Adipocyte (in vitro differentiated cells): Measurements from ENCODE around the gene RBM39.
"Not testable (repeated sequence)": the region's sequence is repeated elsewhere in the genome, so short reads cannot be mapped to it uniquely, and the experiment has no call there.

ENCODE experiments used
- DNase-seq: peaks from one replicate; pipeline ENCODE4 v3.0.0-alpha.2; 2015; ENCODE audit warnings: low read depth
- H3K27me3 ChIP-seq: replicated peaks from 2 replicates; pipeline ENCODE4 v1.7.0; 2013; ENCODE audit warnings: mild to moderate bottlenecking, low read length, moderate library complexity; ENCODE audit not compliant: control insufficient read depth, insufficient read depth
- H3K36me3 ChIP-seq: 2 replicates; pipeline ENCODE4 v1.7.0; 2013; ENCODE audit warnings: low read length, mild to moderate bottlenecking, moderate library complexity; ENCODE audit not compliant: control insufficient read depth, insufficient read depth, severe bottlenecking
- H3K4me1 ChIP-seq: 2 replicates; pipeline ENCODE4 v1.7.0; 2013; ENCODE audit warnings: mild to moderate bottlenecking, low read length, moderate library complexity; ENCODE audit not compliant: control insufficient read depth, insufficient read depth
- H3K4me3 ChIP-seq: 2 replicates; pipeline ENCODE4 v1.7.0; 2013; ENCODE audit warnings: mild to moderate bottlenecking, low read length, moderate library complexity
- H3K9ac ChIP-seq: 2 replicates; pipeline ENCODE4 v1.7.0; 2013; ENCODE audit warnings: mild to moderate bottlenecking, low read length, moderate library complexity
- H3K9me3 ChIP-seq: 2 replicates; pipeline ENCODE4 v1.7.0; 2013; ENCODE audit warnings: mild to moderate bottlenecking, low read length, moderate library complexity; ENCODE audit not compliant: control insufficient read depth

Gene RBM39

DNA sequence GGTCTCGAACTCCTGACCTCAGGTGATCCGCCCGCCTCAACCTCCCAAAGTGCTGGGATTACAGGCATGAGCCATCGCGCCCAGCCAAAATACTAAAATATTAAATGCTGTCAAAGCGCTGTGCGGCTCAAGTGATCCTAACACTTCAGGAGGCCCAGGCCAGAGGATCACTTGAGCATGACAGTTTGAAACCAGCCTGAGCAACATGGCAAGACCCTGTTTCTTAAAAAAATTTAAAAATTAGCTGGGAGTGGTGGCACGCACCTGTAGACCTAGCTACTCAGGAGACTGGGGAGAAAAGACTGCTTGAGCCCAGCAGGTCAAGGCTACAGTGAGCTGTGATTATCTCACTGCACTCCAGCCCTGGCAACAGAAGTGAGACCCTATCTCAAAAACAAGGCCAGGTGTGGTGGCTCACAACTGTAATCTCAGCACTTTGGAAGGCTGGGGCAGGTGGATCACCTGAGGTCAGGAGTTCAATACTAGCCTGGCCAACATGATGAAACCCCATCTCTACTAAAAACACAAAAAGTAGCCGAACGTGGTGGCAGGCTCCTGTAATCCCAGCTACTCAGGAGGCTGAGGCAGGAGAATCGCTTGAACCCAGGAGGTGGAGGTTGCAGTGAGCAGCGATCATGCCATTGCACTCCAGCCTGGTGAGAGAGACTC lies 18.3 kb downstream of the RBM39 start:
- not testable (repeated sequence) for H3K9ac ChIP-seq, H3K9me3 ChIP-seq, H3K4me3 ChIP-seq, DNase-seq, H3K27me3 ChIP-seq
- peaks cover 17% of the 10 kb centered on the region for H3K4me1 ChIP-seq
- H3K36me3 ChIP-seq = peaks cover 98% of the 10 kb centered on the region

DNA sequence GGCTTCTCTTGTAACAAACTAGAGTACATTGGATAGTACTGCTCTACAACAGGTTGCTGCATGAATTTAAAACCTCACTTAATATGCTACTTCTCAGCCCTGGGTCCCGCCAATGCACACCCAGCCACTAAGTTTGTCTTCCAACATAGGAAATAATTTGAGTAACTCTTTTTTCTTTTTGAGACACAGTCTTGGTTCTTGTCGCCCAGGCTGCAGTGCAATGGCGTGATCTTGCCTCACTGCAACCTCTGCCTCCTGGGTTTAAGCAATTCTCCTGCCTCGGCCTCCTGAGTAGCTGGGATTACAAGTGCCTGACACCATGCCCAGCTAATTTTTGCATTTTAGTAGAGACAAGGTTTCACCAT lies 18.8 kb downstream of the RBM39 start:
- H3K4me1 ChIP-seq = peaks cover 19% of the 10 kb centered on the region
- H3K27me3 ChIP-seq, H3K9me3 ChIP-seq, H3K9ac ChIP-seq, H3K4me3 ChIP-seq, DNase-seq: not testable (repeated sequence)
- peaks cover 98% of the 10 kb centered on the region for H3K36me3 ChIP-seq

DNA sequence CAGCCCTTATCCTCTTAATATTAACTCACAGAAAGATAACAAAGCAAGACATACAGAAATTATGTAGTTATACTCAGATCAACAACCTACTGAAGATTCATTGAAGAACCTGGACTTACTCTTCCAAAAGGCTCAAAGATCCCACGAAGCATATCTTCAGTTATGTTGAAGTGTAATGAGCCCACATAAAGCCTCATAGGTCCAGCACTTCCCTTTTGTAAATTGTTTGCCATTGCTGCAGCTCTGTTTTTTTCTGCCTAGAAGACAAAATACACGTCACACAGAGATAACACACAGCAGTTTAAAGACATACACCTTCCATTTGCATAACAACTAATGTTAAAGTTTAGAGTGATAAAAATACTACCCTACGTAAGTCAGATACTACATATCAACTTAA lies 20.4 kb downstream of the RBM39 start:
- H3K9me3 ChIP-seq = no peaks in the 10 kb centered on the region
- no peak for DNase-seq
- H3K4me1 ChIP-seq = peaks cover 25% of the 10 kb centered on the region
- H3K9ac ChIP-seq = no peak overlapping the region
- H3K36me3 ChIP-seq = peaks cover 99% of the 10 kb centered on the region
- no peaks in the 10 kb centered on the region for H3K27me3 ChIP-seq
- H3K4me3 ChIP-seq = no peak overlapping the region

DNA sequence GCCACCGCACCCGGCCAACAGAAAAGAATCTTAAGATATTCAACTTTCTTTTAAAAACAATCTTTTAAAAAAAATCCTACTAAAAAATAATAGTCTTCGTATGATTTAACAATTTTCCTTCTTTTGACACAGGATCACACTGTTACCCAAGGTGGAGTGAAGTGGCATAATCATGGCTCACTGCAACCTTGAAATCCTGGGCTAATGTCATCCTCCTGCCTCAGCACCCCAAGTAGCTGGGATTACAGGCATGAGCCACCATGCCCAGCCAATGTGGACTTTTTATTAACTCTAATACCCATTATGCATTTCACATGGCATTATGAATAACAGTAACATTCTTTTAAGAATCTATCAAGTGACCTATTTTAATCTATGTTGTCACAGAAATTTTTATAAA lies 20.8 kb downstream of the RBM39 start:
- Histone ChIP-seq H3K9ac (no peak overlapping the region), H3K36me3 (peaks cover 99% of the 10 kb centered on the region), H3K27me3 (no peaks in the 10 kb centered on the region), H3K4me1 (peaks cover 25% of the 10 kb centered on the region), H3K4me3 (no peak overlapping the region), H3K9me3 (no peaks in the 10 kb centered on the region)
- no peak for DNase-seq

DNA sequence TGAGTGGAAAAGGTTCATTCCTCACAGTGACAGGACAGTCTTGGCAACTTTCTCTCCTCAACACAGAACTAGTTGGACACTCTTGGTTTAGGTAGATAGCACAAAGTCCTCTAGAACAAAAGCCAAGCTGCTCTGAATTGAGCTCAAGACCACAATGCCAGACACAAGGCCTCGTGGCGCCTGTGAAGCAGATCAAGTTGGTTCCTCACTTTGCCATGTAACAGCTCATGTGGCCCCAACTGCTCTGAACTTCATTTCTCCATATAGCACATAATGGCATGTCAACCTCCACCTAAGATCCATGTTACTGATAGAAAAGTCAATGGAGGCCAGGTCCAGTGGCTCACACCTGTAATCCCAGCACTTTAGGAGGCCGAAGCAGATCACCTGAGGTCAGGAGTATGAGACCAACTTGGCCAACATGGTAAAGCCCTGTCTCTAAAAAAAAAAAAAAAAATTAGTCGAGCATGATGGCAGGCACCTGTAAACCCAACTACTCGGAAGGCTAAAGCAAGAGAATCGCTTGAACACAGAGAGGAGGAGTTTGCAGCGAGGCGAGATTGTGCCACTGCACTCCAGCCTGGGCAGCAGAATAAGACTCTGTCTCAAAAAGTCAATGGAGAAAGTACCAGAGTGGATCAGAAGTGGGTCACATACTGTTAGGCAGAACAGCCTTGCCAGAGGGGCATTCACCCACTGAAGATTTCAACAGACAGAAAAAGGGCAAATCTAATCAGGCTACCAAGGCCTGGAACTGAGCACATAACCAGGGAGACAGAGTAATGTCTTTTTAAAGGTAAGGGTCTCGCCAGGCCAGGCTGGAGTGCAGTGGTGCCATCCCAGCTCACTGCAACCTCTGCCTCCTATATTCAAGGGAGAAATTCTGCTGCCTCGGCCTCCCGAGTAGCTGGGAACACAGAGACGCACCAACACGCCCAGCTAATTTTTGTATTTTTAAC lies 21.6 kb downstream of the RBM39 start:
- Histone ChIP-seq H3K36me3 (peaks cover 100% of the 10 kb centered on the region), H3K9me3 (no peaks in the 10 kb centered on the region), H3K4me1 (peaks cover 25% of the 10 kb centered on the region), H3K27me3 (no peaks in the 10 kb centered on the region), H3K4me3 (no peak overlapping the region), H3K9ac (no peak overlapping the region)
- DNase-seq = no peak

DNA sequence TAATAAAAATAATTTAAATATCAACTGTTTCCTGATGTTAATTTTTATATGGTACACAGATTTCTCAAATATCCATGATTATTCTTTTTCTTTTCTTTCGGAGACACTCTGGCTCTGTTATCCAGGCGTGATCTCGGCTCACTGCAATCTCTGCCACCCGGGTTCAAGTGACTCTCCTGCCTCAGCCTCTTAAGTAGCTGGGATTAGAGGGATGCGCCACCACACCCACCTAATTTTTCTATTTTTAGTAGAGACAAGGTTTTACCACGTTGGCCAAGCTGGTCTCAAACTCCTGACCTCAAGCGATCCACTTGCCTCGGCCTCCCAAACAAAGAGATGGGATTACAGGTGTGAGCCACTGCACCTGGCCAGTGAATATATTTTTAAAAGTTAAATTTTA lies 22.3 kb downstream of the RBM39 start:
- Histone ChIP-seq H3K9ac (no peak overlapping the region), H3K36me3 (peaks cover 100% of the 10 kb centered on the region), H3K9me3 (no peaks in the 10 kb centered on the region), H3K27me3 (no peaks in the 10 kb centered on the region), H3K4me1 (peaks cover 25% of the 10 kb centered on the region), H3K4me3 (no peak overlapping the region)
- DNase-seq = no peak

DNA sequence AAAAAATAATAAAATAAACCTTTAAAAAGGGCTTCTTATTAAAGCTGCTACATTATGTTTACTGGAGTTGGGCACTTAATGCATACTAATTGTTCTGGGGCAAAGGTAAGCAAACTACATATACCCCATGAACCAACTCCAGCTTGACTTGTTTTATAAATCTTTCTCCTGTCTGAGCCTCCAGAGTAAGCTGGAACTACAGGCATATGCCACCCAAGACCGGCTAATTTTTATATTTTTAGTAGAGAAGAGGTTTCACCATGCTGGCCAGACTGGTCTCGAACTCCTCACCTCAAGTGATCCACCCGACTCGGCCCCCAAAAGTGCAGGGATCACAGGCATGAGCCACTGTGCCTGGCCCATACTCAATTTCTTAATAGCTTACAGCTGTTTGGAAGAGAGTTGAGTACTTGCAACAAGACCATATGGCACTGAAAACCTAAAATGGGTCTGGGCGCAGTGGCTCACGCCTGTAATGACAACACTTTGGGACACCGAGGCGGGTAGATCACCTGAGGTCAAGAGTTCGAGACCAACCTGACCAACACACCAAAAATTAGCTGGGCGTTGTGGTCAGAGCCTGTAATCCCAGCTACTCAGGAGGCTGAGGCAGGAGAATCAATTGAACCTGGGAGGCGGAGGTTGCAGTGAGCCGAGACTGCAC lies 23.0 kb downstream of the RBM39 start:
- Histone ChIP-seq H3K4me1 (peaks cover 25% of the 10 kb centered on the region), H3K27me3 (no peaks in the 10 kb centered on the region), H3K4me3 (no peak overlapping the region), H3K9ac (no peak overlapping the region), H3K36me3 (peaks cover 100% of the 10 kb centered on the region), H3K9me3 (no peaks in the 10 kb centered on the region)
- DNase-seq = peak; percentile 35

DNA sequence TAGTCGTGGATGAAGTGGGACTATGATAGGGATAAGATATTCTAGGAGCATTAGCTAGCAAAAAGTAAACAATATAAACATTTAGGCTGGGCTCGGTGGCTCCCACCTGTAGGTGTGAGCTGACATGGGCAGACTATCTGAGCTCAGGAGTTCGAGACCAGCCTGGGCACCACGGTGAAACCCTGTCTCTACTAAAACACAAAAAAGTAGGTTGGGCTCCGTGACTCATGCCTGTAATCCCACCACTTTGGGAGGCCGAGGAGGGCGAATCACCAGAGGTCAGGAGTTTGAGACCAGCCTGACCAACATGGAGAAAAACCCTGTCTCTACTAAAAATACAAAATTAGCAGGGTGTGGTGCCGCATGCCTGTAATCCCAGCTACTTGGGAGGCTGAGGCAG lies 23.7 kb downstream of the RBM39 start:
- peak; percentile 27 for DNase-seq
- H3K36me3 ChIP-seq = peaks cover 100% of the 10 kb centered on the region
- not testable (repeated sequence) for H3K4me3 ChIP-seq, H3K9ac ChIP-seq, H3K27me3 ChIP-seq, H3K9me3 ChIP-seq
- H3K4me1 ChIP-seq = peaks cover 25% of the 10 kb centered on the region

DNA sequence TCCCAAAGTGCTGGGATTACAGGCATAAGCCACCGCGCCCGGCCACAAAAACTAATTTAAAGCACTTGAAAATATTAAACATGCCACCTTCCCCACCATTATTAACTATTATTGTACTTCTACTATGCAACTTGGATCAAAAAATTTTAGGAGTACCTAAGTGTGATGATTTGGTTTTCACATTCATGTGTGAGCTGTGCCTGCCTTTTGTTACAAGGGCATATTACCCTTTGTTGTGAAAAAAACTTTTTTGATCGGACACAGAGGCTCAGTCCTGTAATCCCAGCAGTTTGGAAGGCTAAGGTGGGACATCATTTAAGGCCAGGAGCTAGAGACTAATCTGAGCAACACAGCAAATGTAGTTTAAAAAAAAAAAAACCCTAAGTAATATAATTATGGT lies 25.7 kb downstream of the RBM39 start:
- Histone ChIP-seq H3K9ac (no peak overlapping the region), H3K9me3 (no peaks in the 10 kb centered on the region), H3K27me3 (no peaks in the 10 kb centered on the region), H3K36me3 (peaks cover 98% of the 10 kb centered on the region), H3K4me1 (peaks cover 32% of the 10 kb centered on the region), H3K4me3 (no peak overlapping the region)
- DNase-seq = no peak

DNA sequence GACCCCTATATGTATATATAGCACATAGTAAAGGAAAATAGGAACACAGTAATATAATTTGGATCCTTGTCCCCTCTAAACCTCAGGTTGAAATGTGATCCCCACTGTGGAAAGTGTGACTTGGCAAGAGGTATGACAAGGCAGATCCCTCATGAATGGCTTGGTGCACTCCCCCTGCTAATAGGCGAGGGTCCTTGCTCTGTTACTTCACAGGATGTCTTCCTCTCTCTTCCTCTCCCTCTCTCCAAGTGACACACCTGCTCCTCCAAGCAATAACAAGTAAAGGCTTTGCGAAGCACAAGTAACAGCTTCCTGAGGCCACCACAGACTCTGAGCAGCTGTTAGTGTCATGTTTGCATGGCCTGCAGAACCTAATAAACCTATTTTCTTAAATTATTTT lies 26.4 kb downstream of the RBM39 start:
- no peak for DNase-seq
- Histone ChIP-seq H3K9ac (no peak overlapping the region), H3K9me3 (no peaks in the 10 kb centered on the region), H3K4me1 (peaks cover 38% of the 10 kb centered on the region), H3K4me3 (no peak overlapping the region), H3K27me3 (no peaks in the 10 kb centered on the region), H3K36me3 (peaks cover 98% of the 10 kb centered on the region)

DNA sequence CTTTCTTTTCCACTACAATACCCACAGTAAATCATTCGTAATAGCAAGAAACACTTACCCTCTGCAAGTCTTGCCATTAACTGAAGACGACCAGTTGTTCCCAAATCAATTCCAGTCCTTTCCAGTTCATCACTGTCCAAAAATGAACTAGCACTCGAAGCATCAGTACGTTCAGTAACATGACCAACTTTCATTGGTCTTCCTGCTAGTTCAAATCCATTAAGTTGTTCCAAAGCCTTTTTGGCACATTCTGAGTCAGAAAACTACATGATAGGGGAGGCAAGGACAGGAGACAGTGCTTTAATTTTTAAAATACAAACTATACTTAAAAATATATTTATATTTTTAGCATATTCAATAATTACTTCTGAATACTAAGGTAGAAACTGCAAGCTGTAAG lies 27.9 kb downstream of the RBM39 start:
- Histone ChIP-seq H3K36me3 (peaks cover 98% of the 10 kb centered on the region), H3K9me3 (no peaks in the 10 kb centered on the region), H3K9ac (no peak overlapping the region), H3K4me1 (peaks cover 43% of the 10 kb centered on the region), H3K4me3 (no peak overlapping the region), H3K27me3 (no peaks in the 10 kb centered on the region)
- no peak for DNase-seq
